Measurements from ENCODE around the gene RNF5.
A peak's percentile ranks its signal among the peaks of the same experiment; 100 is the strongest.

RNF5 gene

GRCh38 chr6:32170294-32170693 is 7.9 kb upstream of the RNF5 start:
- no peak overlapping the region for H3K4me3 ChIP-seq (ENCODE audit: low read depth, low read length)
- TF ChIP-seq CTCF (IDR thresholded peaks at IDR 0.05; ENCODE audit: borderline replicate concordance, insufficient read depth, low read depth, low read length): no peak

GRCh38 chr6:32171234-32171633 is 7.0 kb upstream of the RNF5 start:
- no peak overlapping the region for H3K4me3 ChIP-seq (ENCODE audit: low read depth, low read length)
- TF ChIP-seq CTCF (IDR thresholded peaks at IDR 0.05; ENCODE audit: borderline replicate concordance, insufficient read depth, low read depth, low read length): no peak

DNA sequence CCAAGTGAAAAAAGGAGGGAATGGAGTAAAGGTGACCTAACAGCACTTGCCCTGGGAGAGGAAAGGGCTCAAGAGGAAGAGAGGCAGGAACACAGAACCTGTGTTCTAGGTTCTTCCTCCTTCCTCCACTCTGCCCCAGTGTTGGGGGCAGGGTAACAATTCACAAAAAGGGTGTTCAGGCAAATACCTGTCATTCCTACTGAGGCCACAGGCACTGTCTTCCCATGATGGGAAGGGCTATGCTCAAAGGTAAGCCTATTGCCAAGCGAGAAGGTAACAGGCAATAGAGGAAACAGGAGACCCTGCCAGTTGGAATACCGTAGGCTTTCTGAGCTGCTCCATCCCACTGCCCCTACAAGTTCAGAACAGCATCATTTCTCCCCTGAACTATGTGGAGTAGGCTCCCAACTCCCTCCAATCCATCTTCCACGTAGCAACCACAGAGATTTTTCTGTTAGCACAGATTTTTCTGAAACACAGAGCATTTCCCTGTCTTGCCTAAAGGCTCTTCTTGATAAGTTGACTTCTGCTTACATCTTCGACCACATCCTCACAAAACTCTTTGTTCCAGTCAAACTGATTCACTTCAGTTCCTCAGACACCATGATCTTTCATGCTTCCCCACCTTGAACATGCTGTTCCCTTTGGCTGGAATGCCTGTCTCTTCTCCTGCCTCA is 5.0 kb upstream of the RNF5 start:
- H3K4me3 ChIP-seq (ENCODE audit: low read depth, low read length): no peak overlapping the region
- no peak for TF ChIP-seq CTCF (IDR thresholded peaks at IDR 0.05; ENCODE audit: borderline replicate concordance, insufficient read depth, low read depth, low read length)

DNA sequence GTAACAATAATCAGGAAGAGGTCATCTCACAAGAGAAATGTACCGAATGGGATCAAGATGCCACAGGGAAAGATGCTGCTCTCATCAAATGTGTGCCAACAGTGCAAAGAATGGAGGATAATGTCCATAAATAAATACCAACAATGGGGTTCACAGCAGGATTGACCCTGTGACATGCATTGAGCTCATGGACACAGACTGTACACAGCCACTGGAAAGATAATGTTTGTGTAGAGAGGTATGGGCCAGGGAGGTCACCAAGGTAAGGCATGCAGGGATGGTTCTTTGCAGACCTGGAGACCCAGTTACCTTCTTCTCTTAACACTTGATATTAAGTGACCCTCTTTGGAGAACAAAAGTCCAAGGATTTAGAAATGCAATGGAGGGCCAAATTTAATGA is 3.8 kb upstream of the RNF5 start:
- H3K4me3 ChIP-seq (ENCODE audit: low read depth, low read length): no peak overlapping the region
- no peak for TF ChIP-seq CTCF (IDR thresholded peaks at IDR 0.05; ENCODE audit: borderline replicate concordance, insufficient read depth, low read depth, low read length)

- H3K4me3 ChIP-seq (ENCODE audit: low read depth, low read length): peak overlapping the region; percentile 68
- TF ChIP-seq CTCF (IDR thresholded peaks at IDR 0.05; ENCODE audit: borderline replicate concordance, insufficient read depth, low read depth, low read length): no peak
Measured at GRCh38 chr6:32175322-32175710, 2.9 kb upstream of the RNF5 start.

GRCh38 chr6:32175711-32176475 is 2.3 kb upstream of the RNF5 start, which contains the start of gene AGPAT1:
TSS of gene AGPAT1 (minus strand) at chr6:32176084. CDS start at chr6:32171496, 4,588 bp downstream.
- peak within 1 kb of the TSS; percentile 68 for H3K4me3 ChIP-seq (ENCODE audit: low read depth, low read length)
- no peak for TF ChIP-seq CTCF (IDR thresholded peaks at IDR 0.05; ENCODE audit: borderline replicate concordance, insufficient read depth, low read depth, low read length)
